Mesendoderm (in vitro differentiated cells): ENCODE data around the gene CPNE7.
A peak's percentile ranks its signal among the peaks of the same experiment; 100 is the strongest.

Experiments
- DNase-seq: peaks from one replicate; pipeline ENCODE4 v3.0.0; 2013
- H2AK5ac ChIP-seq: 2 replicates; pipeline ENCODE4 v1.6.1; 2013; ENCODE audit warnings: low read length, inconsistent platforms
- H2BK120ac ChIP-seq: 2 replicates; pipeline ENCODE4 v1.6.1; 2013; ENCODE audit warnings: low read depth, mild to moderate bottlenecking, low read length, moderate library complexity, mixed read lengths
- H2BK15ac ChIP-seq: replicated peaks from 2 replicates; pipeline ENCODE4 v1.6.1; 2013; ENCODE audit warnings: low read depth, mild to moderate bottlenecking, moderate library complexity
- H2BK5ac ChIP-seq: 2 replicates; pipeline ENCODE4 v1.6.1; 2013; ENCODE audit warnings: low read length, inconsistent platforms
- H3K18ac ChIP-seq: 2 replicates; pipeline ENCODE4 v1.6.1; 2013; ENCODE audit warnings: mild to moderate bottlenecking, low read length, mixed read lengths
- H3K23ac ChIP-seq: one replicate; pipeline ENCODE4 v1.6.1; 2013; ENCODE audit warnings: low read length
- H3K27ac ChIP-seq: 2 replicates; pipeline ENCODE4 v1.5.1; 2013; ENCODE audit warnings: low read depth, mild to moderate bottlenecking, inconsistent platforms, low read length, moderate library complexity
- H3K27me3 ChIP-seq: 2 replicates; pipeline ENCODE4 v1.6.1; 2013; ENCODE audit warnings: low read length, control low read depth, mild to moderate bottlenecking, inconsistent platforms; ENCODE audit not compliant: insufficient read depth, poor library complexity
- H3K36me3 ChIP-seq: 2 replicates; pipeline ENCODE4 v1.6.1; 2013; ENCODE audit warnings: low read length, inconsistent platforms; ENCODE audit not compliant: control insufficient read depth, insufficient read depth
- H3K4ac ChIP-seq: one replicate; pipeline ENCODE4 v1.6.1; 2013; ENCODE audit warnings: low read depth, mild to moderate bottlenecking, low read length, moderate library complexity
- H3K4me1 ChIP-seq: 2 replicates; pipeline ENCODE4 v1.6.1; 2013; ENCODE audit warnings: low read depth, low read length, inconsistent platforms; ENCODE audit not compliant: control insufficient read depth
- H3K4me2 ChIP-seq: 2 replicates; pipeline ENCODE4 v1.6.1; 2013; ENCODE audit warnings: low read length
- H3K4me3 ChIP-seq: 2 replicates; pipeline ENCODE4 v1.5.1; 2013; ENCODE audit warnings: mild to moderate bottlenecking, low read length
- H3K56ac ChIP-seq: one replicate; pipeline ENCODE4 v1.6.1; 2013; ENCODE audit warnings: low read length
- H3K79me1 ChIP-seq: 2 replicates; pipeline ENCODE4 v1.6.1; 2013; ENCODE audit warnings: low read length, inconsistent platforms
- H3K79me2 ChIP-seq: 2 replicates; pipeline ENCODE4 v1.6.1; 2013; ENCODE audit warnings: mild to moderate bottlenecking, low read length; ENCODE audit not compliant: control insufficient read depth, insufficient read depth
- H3K9ac ChIP-seq: 2 replicates; pipeline ENCODE4 v1.6.1; 2013; ENCODE audit warnings: low read length, inconsistent platforms
- H4K5ac ChIP-seq: one replicate; pipeline ENCODE4 v1.6.1; 2013; ENCODE audit warnings: low read length
- H4K8ac ChIP-seq: one replicate; pipeline ENCODE4 v1.6.1; 2013; ENCODE audit warnings: low read depth, mild to moderate bottlenecking, control low read depth, low read length, moderate library complexity
- WGBS: extraction: QIAGEN DNeasy Blood & Tissue Kit; methylation state at CpG from one replicate; pipeline ENCODE4 v1.1.7; 2013; ENCODE audit warnings: low lambda C conversion rate, missing lambda C conversion rate; ENCODE audit not compliant: insufficient coverage; ENCODE audit errors: extremely low coverage; 5-methylcytosine and 5-hydroxymethylcytosine counted together

CPNE7 gene

GRCh38 chr16:89620406-89620841, 44.9 kb downstream of the CPNE7 start:
- Histone ChIP-seq H3K56ac (no peak overlapping the region), H3K36me3 (no peaks in the 10 kb centered on the region), H3K9ac (no peak overlapping the region), H4K8ac (no peak overlapping the region), H3K18ac (no peak overlapping the region), H3K4me2 (no peak overlapping the region), H3K23ac (no peak overlapping the region), H3K4me3 (no peak overlapping the region), H2BK120ac (no peak overlapping the region), H3K27ac (no peak overlapping the region), H3K79me2 (no peaks in the 10 kb centered on the region), H2BK15ac (no peak overlapping the region), H3K4me1 (no peaks in the 10 kb centered on the region), H2BK5ac (no peak overlapping the region), H2AK5ac (no peak overlapping the region), H3K79me1 (no peaks in the 10 kb centered on the region), H3K27me3 (peaks cover 3% of the 10 kb centered on the region), H3K4ac (no peak overlapping the region), H4K5ac (no peak overlapping the region)
- no CpG with 5 or more reads among the region's 16 CpGs for WGBS
- DNase-seq: no peak

DNA sequence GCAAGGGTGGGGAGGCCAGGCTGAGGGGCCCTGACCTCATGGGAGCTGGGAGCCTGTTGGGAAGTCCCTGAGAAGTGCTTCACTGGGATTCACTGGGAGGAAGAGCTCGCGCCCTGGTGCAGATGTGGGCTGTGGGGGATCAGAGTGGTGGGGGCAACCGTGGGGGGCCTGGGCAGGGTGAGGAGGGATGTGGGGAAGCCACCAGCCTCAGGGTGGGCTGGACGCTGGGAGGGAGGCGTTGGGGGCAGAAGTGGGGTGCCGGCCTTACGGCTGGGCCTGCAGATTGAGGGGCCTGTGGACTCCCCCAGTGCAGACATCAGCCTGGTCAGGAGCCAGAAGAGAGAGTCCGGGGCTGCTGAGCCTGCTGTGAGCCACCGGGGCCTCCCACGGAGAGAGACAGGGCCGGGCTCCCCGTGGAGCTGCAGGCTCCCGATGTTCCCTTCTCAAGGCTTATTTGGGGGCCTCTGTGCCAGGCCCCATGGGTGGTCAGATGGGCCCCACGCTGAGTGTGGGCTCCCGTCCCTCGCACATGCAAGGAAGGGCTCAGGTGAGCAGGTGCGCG, 45.7 kb downstream of the CPNE7 start:
- Histone ChIP-seq H3K4me1 (no peaks in the 10 kb centered on the region), H3K9ac (no peak overlapping the region), H3K79me1 (no peaks in the 10 kb centered on the region), H2BK120ac (no peak overlapping the region), H3K4me2 (no peak overlapping the region), H3K36me3 (no peaks in the 10 kb centered on the region), H2BK5ac (no peak overlapping the region), H2AK5ac (no peak overlapping the region), H3K18ac (no peak overlapping the region), H3K4me3 (no peak overlapping the region), H2BK15ac (no peak overlapping the region), H4K8ac (no peak overlapping the region), H4K5ac (no peak overlapping the region), H3K23ac (no peak overlapping the region), H3K27me3 (peaks cover 3% of the 10 kb centered on the region), H3K56ac (no peak overlapping the region), H3K79me2 (no peaks in the 10 kb centered on the region), H3K27ac (no peak overlapping the region), H3K4ac (no peak overlapping the region)
- no CpG with 5 or more reads among the region's 18 CpGs for WGBS
- no peak for DNase-seq

- no peak for DNase-seq
- no peak overlapping the region for H3K4me2 ChIP-seq
- H4K8ac ChIP-seq: no peak overlapping the region
- H3K4me1 ChIP-seq: no peaks in the 10 kb centered on the region
- H3K27me3 ChIP-seq: peaks cover 3% of the 10 kb centered on the region
- no peaks in the 10 kb centered on the region for H3K79me1 ChIP-seq
- no peak overlapping the region for H2BK15ac ChIP-seq
- no peak overlapping the region for H3K9ac ChIP-seq
- H4K5ac ChIP-seq: no peak overlapping the region
- no peak overlapping the region for H3K4me3 ChIP-seq
- H3K23ac ChIP-seq: no peak overlapping the region
- H3K4ac ChIP-seq: no peak overlapping the region
- no peak overlapping the region for H3K18ac ChIP-seq
- no peak overlapping the region for H2AK5ac ChIP-seq
- H3K27ac ChIP-seq: no peak overlapping the region
- H3K56ac ChIP-seq: no peak overlapping the region
- H3K79me2 ChIP-seq: no peaks in the 10 kb centered on the region
- WGBS: no CpG with 5 or more reads among the region's 32 CpGs
- no peak overlapping the region for H2BK120ac ChIP-seq
- H3K36me3 ChIP-seq: no peaks in the 10 kb centered on the region
- H2BK5ac ChIP-seq: no peak overlapping the region
These were observed 46.3 kb downstream of the CPNE7 start for GRCh38 chr16:89621698-89622409.

- Histone ChIP-seq H2AK5ac (no peak overlapping the region), H3K4me1 (no peaks in the 10 kb centered on the region), H2BK15ac (no peak overlapping the region), H3K27ac (no peak overlapping the region), H3K18ac (no peak overlapping the region), H3K79me2 (no peaks in the 10 kb centered on the region), H3K27me3 (peaks cover 3% of the 10 kb centered on the region), H3K79me1 (no peaks in the 10 kb centered on the region), H2BK5ac (no peak overlapping the region), H4K5ac (no peak overlapping the region), H3K23ac (no peak overlapping the region), H3K4me2 (peak overlapping the region; percentile 22), H3K36me3 (no peaks in the 10 kb centered on the region), H3K56ac (peak overlapping the region; percentile 34), H4K8ac (no peak overlapping the region), H3K4ac (no peak overlapping the region), H2BK120ac (no peak overlapping the region), H3K9ac (peak overlapping the region; percentile 31), H3K4me3 (no peak overlapping the region)
- WGBS: no CpG with 5 or more reads among the region's 28 CpGs
- DNase-seq: no peak
These were observed 48.1 kb downstream of the CPNE7 start for GRCh38 chr16:89623511-89624261.

DNA sequence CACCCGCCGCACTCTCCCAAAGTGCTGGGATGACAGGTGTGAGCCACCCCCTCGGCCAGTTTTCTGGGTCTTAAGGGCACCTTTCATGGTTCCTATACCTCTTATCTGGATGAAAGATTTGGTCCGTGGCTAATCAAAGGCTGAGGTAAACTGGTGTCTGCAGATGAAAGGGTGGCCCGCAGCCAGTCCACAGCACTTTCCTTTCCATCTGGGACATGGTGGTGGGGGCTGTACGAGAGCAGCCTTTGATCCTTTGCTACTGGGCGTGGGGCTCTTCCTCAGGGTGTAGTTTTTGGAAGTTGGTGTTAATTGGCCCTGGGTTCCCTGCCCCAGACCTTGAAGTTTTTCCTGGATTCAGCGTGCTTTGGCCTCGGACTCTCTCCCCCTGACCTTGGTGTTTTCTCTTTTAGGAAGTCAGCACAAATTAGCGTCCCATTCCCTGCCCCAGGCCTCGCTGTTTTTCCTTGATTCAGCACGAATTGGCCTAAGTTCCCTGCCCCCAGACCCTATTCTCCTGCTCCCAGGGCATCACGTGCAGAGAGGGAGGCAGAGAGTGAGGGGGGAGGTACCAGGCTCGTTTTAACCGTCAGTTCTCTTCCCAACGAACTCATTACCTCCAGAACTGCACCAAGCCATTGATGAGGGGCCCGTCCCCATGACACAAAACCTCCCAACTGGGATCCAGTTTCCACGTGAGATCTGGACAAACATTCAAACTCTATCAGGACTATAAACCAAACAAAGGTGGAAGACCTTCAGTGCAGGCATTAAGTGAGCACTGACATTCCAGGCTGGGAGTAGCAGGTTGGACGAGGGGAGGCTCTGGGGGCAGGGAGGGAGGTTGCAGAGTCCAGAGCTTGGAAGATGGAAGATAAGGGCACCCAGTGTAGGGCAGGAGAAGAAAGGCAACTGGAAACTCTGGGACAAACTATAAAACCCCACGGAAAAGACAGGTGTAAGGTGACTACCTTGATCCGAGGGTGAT, 49.5 kb downstream of the CPNE7 start:
- Histone ChIP-seq H3K23ac (no peak overlapping the region), H4K5ac (no peak overlapping the region), H3K4me2 (no peak overlapping the region), H3K4me1 (no peaks in the 10 kb centered on the region), H3K18ac (no peak overlapping the region), H3K27me3 (peaks cover 3% of the 10 kb centered on the region), H3K9ac (no peak overlapping the region), H2BK15ac (no peak overlapping the region), H4K8ac (no peak overlapping the region), H2BK5ac (no peak overlapping the region), H3K4ac (no peak overlapping the region), H2BK120ac (no peak overlapping the region), H3K4me3 (no peak overlapping the region), H3K27ac (no peak overlapping the region), H3K36me3 (no peaks in the 10 kb centered on the region), H3K56ac (no peak overlapping the region), H3K79me2 (no peaks in the 10 kb centered on the region), H3K79me1 (no peaks in the 10 kb centered on the region), H2AK5ac (no peak overlapping the region)
- no CpG with 5 or more reads among the region's 21 CpGs for WGBS
- DNase-seq: no peak
